ENCODE results near the gene MTCL1. TPM values are rescaled to one million over a fixed set of nuclear protein-coding genes. Genes with fewer than 3 reads are reported as not detected.

Gene MTCL1
- total and polyA plus RNA-seq, 2 of the 8 experiments (the other 6 are each of a cell fraction or from before 2014, with no cell fraction given): 16.6 to 60.8 TPM

DNA sequence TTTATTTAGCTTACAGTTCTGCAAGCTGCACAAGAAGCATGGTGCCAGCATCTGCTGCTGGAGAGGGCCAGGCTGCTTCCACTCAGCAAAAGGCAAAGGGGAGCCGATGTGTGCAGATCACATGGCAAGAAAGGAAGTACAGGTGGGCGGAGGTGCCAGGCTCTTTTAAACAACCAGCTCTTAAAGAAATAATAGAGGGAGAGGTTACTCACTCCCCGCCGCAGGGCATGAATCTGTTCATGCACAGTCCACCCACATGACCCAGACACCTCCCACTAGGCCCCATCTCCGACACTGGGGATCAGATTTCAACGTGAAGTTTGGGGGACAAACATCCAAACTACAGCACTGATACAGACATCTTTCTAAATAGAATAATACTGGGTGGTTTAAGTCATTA, 105.8 kb downstream of the MTCL1 start (continued):
- TF ChIP-seq PHF8 (conservative IDR thresholded peaks at IDR 0.05; ENCODE audit: low read depth, low read length) (no peak), JUN (IDR thresholded peaks at IDR 0.05; ENCODE audit: low read depth, low read length) (no peak), YY1 (IDR thresholded peaks at IDR 0.05; ENCODE audit: low read depth, low read length) (no peak)
